Heart right ventricle (tissue), 16 donors: ENCODE data around the gene KRTAP12-2. TPM values are rescaled to one million over a fixed set of nuclear protein-coding genes. Genes with fewer than 3 reads are reported as not detected.
"Not testable (repeated sequence)": the region's sequence is repeated elsewhere in the genome, so short reads cannot be mapped to it uniquely, and the experiment has no call there.

ENCODE experiments used
- ATAC-seq, 8 donors: fragments of 200-7000 bp; cut with Tn5 transposase; one replicate each; pipeline ENCODE4 v1.9.1; 2020; ENCODE audit warnings: mild to moderate bottlenecking in 8 of 8, moderate library complexity in 8 of 8, moderate number of reproducible peaks in 1 of 8
- DNase-seq, 2 donors: peaks; one replicate each; pipeline ENCODE4 v3.0.0-alpha.2; 2020
- H3K27ac ChIP-seq, 10 donors: fragments of 200-600 bp; sonication (generic) in 2 of 10; one replicate each; pipeline versions ENCODE4 v1.5.0 to v1.8.0; 2020 to 2022; ENCODE audit warnings: mild to moderate bottlenecking in 3 of 10
- H3K27me3 ChIP-seq, 7 donors: fragments of 200-600 bp; one replicate each; pipeline ENCODE4 v1.8.0; 2021 to 2022; ENCODE audit warnings: mild to moderate bottlenecking in 2 of 7
- H3K36me3 ChIP-seq, 9 donors: fragments of 200-600 bp; sonication (generic) in 1 of 9; one replicate each; pipeline versions ENCODE4 v1.5.0 to v1.8.0; 2020 to 2022; ENCODE audit warnings: mild to moderate bottlenecking in 2 of 9
- H3K4me1 ChIP-seq, 9 donors: fragments of 200-600 bp; sonication (generic) in 1 of 9; one replicate each; pipeline versions ENCODE4 v1.5.0 to v1.8.0; 2020 to 2022; ENCODE audit warnings: mild to moderate bottlenecking in 4 of 9
- H3K4me3 ChIP-seq, 10 donors: fragments of 200-600 bp; sonication (generic) in 2 of 10; one replicate each; pipeline versions ENCODE4 v1.5.0 to v1.8.0; 2020 to 2022; ENCODE audit warnings: mild to moderate bottlenecking in 7 of 10, moderate library complexity in 2 of 10
- H3K9me3 ChIP-seq, 11 donors: fragments of 200-600 bp in 10 of 11; sonication (generic) in 2 of 11; one replicate each; pipeline versions ENCODE4 v1.5.0 to v1.8.0; 2013 to 2022; ENCODE audit warnings: mild to moderate bottlenecking in 2 of 11, control low read depth in 1 of 11, moderate library complexity in 1 of 11
- WGBS, 2 donors: extraction: QIAGEN DNeasy Blood & Tissue Kit; methylation state at CpG; one replicate each; pipeline ENCODE4 v1.1.7; 2013; ENCODE audit warnings: inconsistent platforms in 1 of 2; 5-methylcytosine and 5-hydroxymethylcytosine counted together
- intact Hi-C, 10 donors: fragments of 100-400 bp; cut with DNase I; formaldehyde crosslinking; loops; one replicate each; pipeline versions ENCODE4 v1.11.1 to v1.14.2; 2022
- polyA plus RNA-seq, 2 donors: library from polyadenylated mRNA; stranded (reverse); fragments of 200-250 nt; gene quantifications; one replicate each; pipeline ENCODE4 v1.2.3, GENCODE V29; 2013
- total RNA-seq, 10 donors: library from RNA; stranded (reverse); fragmentation: NEBNext Ultra II Directional in 3 of 10; extraction: Animal tissue kit (Norgen Biotek cat#: 25700) in 3 of 10; gene quantifications; one replicate each; pipeline versions ENCODE4 v1.2.1 to v1.2.4, GENCODE V29; 2021 to 2023
- TF ChIP-seq, protein P1 (sequence below), 9 donors: fragments of 200-600 bp; sonication (generic) in 2 of 9; IDR thresholded peaks; one replicate each; pipeline versions ENCODE4 v1.5.0 to v1.8.0; 2021 to 2022; ENCODE audit warnings: antibody characterized with exemption in 9 of 9, mild to moderate bottlenecking in 5 of 9, moderate library complexity in 1 of 9
- donor health status: Arrhythmogenic right ventricular cardiomyopathy.
- donor health status: ischemic (EF 13 %, LVEDD 7.1; RV severe dilation, severe dysfunction).
- donor health status: healthy with polysubstance abuse.
- donor health status: DM: no; HTN: yes; CAD: no.
- donor health status: DM: no; HTN: no; CAD: no.
- donor health status: ischemic (EF 25% LVEDD 6.9; RV normal size, moderate dysfunction).
- donor health status: ischemic (EF 25% LVEDD 5.7; RV mildly dilated, moderate dysfunction).
- donor health status: healthy.
- donor health status: DM: yes; HTN: yes; CAD: no.
- donor health status: Ischemic cardiomyopathy.
- donor health status: ischemic (EF 35%, LVEDD 5.7; RV mildly dilated, moderate dysfunction).
- donor health status: nonischemic (EF 11% LVEDD 7.7; RV severe dilation, severe dysfunction).
- donor health status: DM: yes; HTN: yes; CAD: no.
- donor health status: PGD.
- donor health status: ischemic (EF 29% LVEDD 5.4; RV normal size, mild dysfunction).
- donor health status: nonischemic (EF 23%, LVEDD 6.1; RV moderate dilation, normal function).

KRTAP12-2 gene
- total and polyA plus RNA-seq, 12 donors = not detected

- TF ChIP-seq, protein P1, sequence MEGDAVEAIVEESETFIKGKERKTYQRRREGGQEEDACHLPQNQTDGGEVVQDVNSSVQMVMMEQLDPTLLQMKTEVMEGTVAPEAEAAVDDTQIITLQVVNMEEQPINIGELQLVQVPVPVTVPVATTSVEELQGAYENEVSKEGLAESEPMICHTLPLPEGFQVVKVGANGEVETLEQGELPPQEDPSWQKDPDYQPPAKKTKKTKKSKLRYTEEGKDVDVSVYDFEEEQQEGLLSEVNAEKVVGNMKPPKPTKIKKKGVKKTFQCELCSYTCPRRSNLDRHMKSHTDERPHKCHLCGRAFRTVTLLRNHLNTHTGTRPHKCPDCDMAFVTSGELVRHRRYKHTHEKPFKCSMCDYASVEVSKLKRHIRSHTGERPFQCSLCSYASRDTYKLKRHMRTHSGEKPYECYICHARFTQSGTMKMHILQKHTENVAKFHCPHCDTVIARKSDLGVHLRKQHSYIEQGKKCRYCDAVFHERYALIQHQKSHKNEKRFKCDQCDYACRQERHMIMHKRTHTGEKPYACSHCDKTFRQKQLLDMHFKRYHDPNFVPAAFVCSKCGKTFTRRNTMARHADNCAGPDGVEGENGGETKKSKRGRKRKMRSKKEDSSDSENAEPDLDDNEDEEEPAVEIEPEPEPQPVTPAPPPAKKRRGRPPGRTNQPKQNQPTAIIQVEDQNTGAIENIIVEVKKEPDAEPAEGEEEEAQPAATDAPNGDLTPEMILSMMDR (IDR thresholded peaks at IDR 0.05) = no peak
- H3K27ac ChIP-seq = no peak overlapping the region
- H3K36me3 ChIP-seq = no peaks in the 10 kb centered on the region
- H3K4me1 ChIP-seq = no peaks in the 10 kb centered on the region
- intact Hi-C loops = no loop called here
- no peak for DNase-seq
- WGBS, 2 donors = 66 to 72% methylated on average over 25 of the region's 25 CpGs
- no peak overlapping the region for H3K4me3 ChIP-seq
- peaks cover 0 to 4% (median 0%) of the 10 kb centered on the region in 11 donors for H3K9me3 ChIP-seq
- ATAC-seq = no peak
- H3K27me3 ChIP-seq = peaks cover 0 to 64% (median 29%) of the 10 kb centered on the region in 7 donors
Measured at GRCh38 chr21:44686843-44687561, 20.3 kb upstream of the KRTAP12-2 start.

DNA sequence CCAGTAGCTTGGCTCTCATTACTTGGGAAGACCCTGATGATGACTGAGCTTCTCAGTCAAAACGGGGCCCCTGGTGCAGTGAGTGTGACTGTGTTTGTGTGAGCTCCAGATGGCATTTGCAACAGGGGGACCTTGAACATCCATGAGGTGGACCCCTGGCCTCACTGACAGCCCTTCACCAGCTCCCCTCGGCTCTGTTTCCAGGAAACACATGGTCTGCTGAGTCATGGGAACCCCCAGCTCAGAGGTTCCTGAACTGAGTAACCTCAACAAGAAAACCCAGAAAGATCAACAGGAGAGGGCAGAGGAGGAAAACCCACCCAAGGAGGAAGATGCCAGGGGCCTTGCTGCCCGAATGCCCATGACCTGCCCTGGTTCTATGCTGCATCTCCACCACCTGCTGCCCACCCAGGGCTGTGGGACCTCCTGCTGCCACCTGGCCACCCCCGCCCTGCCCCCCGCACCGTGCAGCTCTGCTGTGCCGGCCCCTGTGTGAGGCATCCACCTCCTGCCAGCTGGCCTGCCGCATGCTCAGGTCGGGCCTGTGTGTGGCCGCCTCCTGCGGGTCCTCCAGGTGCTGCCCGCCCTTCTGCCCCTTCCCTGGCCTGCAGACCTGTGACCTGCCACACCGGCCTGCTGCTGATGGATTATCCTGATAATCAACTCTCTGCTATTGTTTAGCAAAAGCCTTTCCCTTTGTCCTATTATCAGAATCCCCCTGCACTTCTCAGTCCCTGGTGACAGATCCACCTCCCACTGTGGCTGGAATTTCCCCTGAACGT is 19.5 kb upstream of the KRTAP12-2 start:
- intact Hi-C loops = loop anchor here in 1 of 10 donors (2.0 kb wide), 1 partner anchor 21 kb away; no protein-coding TSS in a partner anchor
- no peaks in the 10 kb centered on the region for H3K9me3 ChIP-seq
- no peaks in the 10 kb centered on the region for H3K36me3 ChIP-seq
- 29 to 33% methylated on average over 13 to 14 of the region's 14 CpGs for WGBS, 2 donors
- DNase-seq = no peak
- H3K4me1 ChIP-seq = no peaks in the 10 kb centered on the region
- H3K27me3 ChIP-seq = peaks cover 0 to 64% (median 30%) of the 10 kb centered on the region in 7 donors
- ATAC-seq = no peak
- no peak overlapping the region for H3K27ac ChIP-seq
- no peak overlapping the region for H3K4me3 ChIP-seq
- TF ChIP-seq, protein P1 (IDR thresholded peaks at IDR 0.05) = no peak

DNA sequence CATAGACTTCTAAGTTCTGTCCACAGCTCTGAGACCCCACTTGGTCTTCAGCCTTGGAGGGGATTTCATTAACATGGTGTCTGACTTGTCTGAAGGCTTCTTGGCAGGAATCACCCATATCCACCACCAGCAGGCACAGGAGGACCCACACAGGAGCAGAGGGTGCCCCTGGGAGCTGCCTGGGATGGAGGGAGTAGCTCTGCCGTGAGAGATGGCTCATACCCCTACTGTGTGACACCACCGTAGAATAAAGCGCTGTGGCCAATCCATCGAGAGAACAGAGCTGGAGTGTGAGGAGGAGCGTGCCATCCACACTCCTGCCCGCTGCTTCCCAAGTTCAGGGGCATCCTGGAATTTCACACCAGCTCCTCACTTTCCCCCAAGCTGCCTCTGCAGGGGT is 18.3 kb upstream of the KRTAP12-2 start:
- H3K27me3 ChIP-seq = peaks cover 0 to 52% (median 30%) of the 10 kb centered on the region in 7 donors
- intact Hi-C loops = loop anchor here in 1 of 10 donors (2.0 kb wide), 1 partner anchor 20 kb away; no protein-coding TSS in a partner anchor
- not testable (repeated sequence) for H3K36me3 ChIP-seq, H3K4me3 ChIP-seq, H3K9me3 ChIP-seq, ATAC-seq, DNase-seq, H3K27ac ChIP-seq, H3K4me1 ChIP-seq
- 70 to 83% methylated on average over 6 of the region's 6 CpGs for WGBS, 2 donors

- TF ChIP-seq, protein P1 (IDR thresholded peaks at IDR 0.05) = no peak
- Histone ChIP-seq H3K4me3 (no peak overlapping the region), H3K27ac (no peak overlapping the region), H3K4me1 (no peaks in the 10 kb centered on the region), H3K36me3 (no peaks in the 10 kb centered on the region), H3K27me3 (peaks cover 0 to 48% (median 30%) of the 10 kb centered on the region in 7 donors), H3K9me3 (peaks cover 0 to 6% (median 0%) of the 10 kb centered on the region in 11 donors)
- ATAC-seq (no peak), DNase-seq (no peak)
- WGBS, 2 donors = 61 to 78% methylated on average over 6 of the region's 6 CpGs
- intact Hi-C loops = loop anchor here in 1 of 10 donors (2.0 kb wide), 1 partner anchor 20 kb away; no protein-coding TSS in a partner anchor
Measured at GRCh38 chr21:44684483-44684882, 17.8 kb upstream of the KRTAP12-2 start.
